Measurements from ENCODE around the gene MSH5. TPM values are rescaled to one million over a fixed set of nuclear protein-coding genes. Genes with fewer than 3 reads are reported as not detected.
A peak's percentile ranks its signal among the peaks of the same experiment; 100 is the strongest.

MSH5 gene
- total and polyA plus RNA-seq, 9 of the 15 experiments (the other 6 are each of a cell fraction or from before 2014, with no cell fraction given): 12.5 to 104 (median 46.6) TPM

GRCh38 chr6:31725502-31726350 is 14.1 kb upstream of the MSH5 start (continued):
- TF ChIP-seq ZBED1 (IDR thresholded peaks at IDR 0.05) (no peak), TAF1 (IDR thresholded peaks at IDR 0.05; ENCODE audit: control insufficient read depth, extremely low read depth, insufficient read depth, low read length, severe bottlenecking) (no peak), ETV6 (IDR thresholded peaks at IDR 0.05; ENCODE audit: borderline replicate concordance in 1 of 2, low read depth in 2 of 2, low read length in 1 of 2) (no peak), ETV6 (CRISPR knock-in tag; IDR thresholded peaks at IDR 0.05; ENCODE audit: borderline replicate concordance) (no peak), NFIX (CRISPR knock-in tag; IDR thresholded peaks at IDR 0.05; ENCODE audit: low read depth) (no peak), RBFOX2 (IDR thresholded peaks at IDR 0.05; ENCODE audit: low read depth, low read length) (no peak), CEBPZ (IDR thresholded peaks at IDR 0.05; ENCODE audit: borderline replicate concordance, low read depth, low read length) (no peak), RB1 (IDR thresholded peaks at IDR 0.05; ENCODE audit: low read depth) (no peak), PTBP1 (IDR thresholded peaks at IDR 0.05; ENCODE audit: low read depth, low read length) (no peak), TSHZ1 (CRISPR knock-in tag; IDR thresholded peaks at IDR 0.05) (no peak), SIN3B (IDR thresholded peaks at IDR 0.05; ENCODE audit: low read depth) (no peak), GTF2E2 (tag; IDR thresholded peaks at IDR 0.05) (no peak), SMAD3 (CRISPR knock-in tag; conservative IDR thresholded peaks at IDR 0.05) (peak; percentile 89), ETV5 (CRISPR knock-in tag; IDR thresholded peaks at IDR 0.05; ENCODE audit: low read depth) (no peak), TARDBP (IDR thresholded peaks at IDR 0.05) (no peak), E2F5 (CRISPR knock-in tag; IDR thresholded peaks at IDR 0.05) (no peak), ZNF589 (CRISPR knock-in tag; IDR thresholded peaks at IDR 0.05; ENCODE audit: low read depth) (peak; percentile 93), FOXA1 (IDR thresholded peaks at IDR 0.05; ENCODE audit: borderline replicate concordance) (no peak), RFX7 (CRISPR knock-in tag; IDR thresholded peaks at IDR 0.05) (no peak), PTRF (tag; IDR thresholded peaks at IDR 0.05) (no peak), MYC (IDR thresholded peaks at IDR 0.05; ENCODE audit: low read depth, low read length) (peak; percentile 85), MYC (CRISPR knock-in tag; IDR thresholded peaks at IDR 0.05; ENCODE audit: borderline replicate concordance, low read depth) (peak; percentile 72)
